Panc1 (cell line): ENCODE results near the gene GFOD2. TPM values are rescaled to one million over a fixed set of nuclear protein-coding genes. Genes with fewer than 3 reads are reported as not detected.

ENCODE experiments used
- ATAC-seq: fragments of 200-7000 bp; cut with Tn5 transposase; 2 replicates; pipeline ENCODE4 v1.9.1; 2020; ENCODE audit warnings: mild to moderate bottlenecking, moderate library complexity
- BruUV-seq: library from RNA; stranded (reverse); fragments of 400-500 nt; replicated peaks from 2 replicates; lab custom pipeline; 2021; lab: Mats Ljungman, UMichigan
- CTCF ChIA-PET: fragments of 300-600 bp; sonication (Branson Sonifier 250); formaldehyde crosslinking; loops from one replicate; lab custom pipeline; 2022; ENCODE audit warnings: antibody characterized with exemption; lab: Charles Lee
- POLR2A ChIA-PET: fragments of 300-600 bp; sonication (Branson Sonifier 250); formaldehyde crosslinking; loops from one replicate; lab custom pipeline; 2022; ENCODE audit warnings: antibody characterized with exemption; lab: Charles Lee
- DNase-seq: peaks from one replicate; pipeline ENCODE4 v3.0.0-alpha.2; 2010; ENCODE audit warnings: low read depth, low spot score
- H3K27ac ChIP-seq: 2 replicates; pipeline ENCODE4 v1.5.1; 2011; ENCODE audit warnings: mild to moderate bottlenecking, low read length, inconsistent platforms
- H3K27me3 ChIP-seq: fragments of 200-500 bp; sonication (Bioruptor generic); 2 replicates; pipeline ENCODE4 v1.6.0; 2014; ENCODE audit warnings: low read length, inconsistent platforms; ENCODE audit not compliant: control insufficient read depth, insufficient read depth
- H3K36me3 ChIP-seq: fragments of 200-500 bp; sonication (Bioruptor generic); 2 replicates; pipeline ENCODE4 v1.5.1; 2014; ENCODE audit warnings: inconsistent platforms, mild to moderate bottlenecking, low read length, moderate library complexity; ENCODE audit not compliant: control insufficient read depth, insufficient read depth
- H3K4me1 ChIP-seq: 2 replicates; pipeline ENCODE4 v1.5.1; 2011; ENCODE audit warnings: inconsistent platforms, mild to moderate bottlenecking, low read length, moderate library complexity; ENCODE audit not compliant: control insufficient read depth, insufficient read depth
- H3K4me3 ChIP-seq, 2 experiments: 2 replicates each; pipeline ENCODE4 v1.5.1; 2011 to 2012; ENCODE audit warnings: low read depth in 2 of 2, low read length in 2 of 2, mild to moderate bottlenecking in 2 of 2, inconsistent platforms in 1 of 2, moderate library complexity in 1 of 2
- H3K9me3 ChIP-seq: fragments of 200-500 bp; sonication (Bioruptor generic); 2 replicates; pipeline ENCODE4 v1.5.1; 2014; ENCODE audit warnings: low read depth, mild to moderate bottlenecking, inconsistent platforms, low read length, moderate library complexity; ENCODE audit not compliant: control insufficient read depth, insufficient read depth
- POLR2AphosphoS5 ChIP-seq: IDR thresholded peaks from 2 replicates; pipeline ENCODE4 v1.6.1; 2012; ENCODE audit warnings: mild to moderate bottlenecking, low read depth, low read length, moderate library complexity
- REST ChIP-seq, 2 experiments: IDR thresholded peaks; 2 replicates each; pipeline ENCODE4 v1.6.1; 2011 to 2012; ENCODE audit warnings: low read depth in 2 of 2, control low read depth in 1 of 2, low read length in 1 of 2, mild to moderate bottlenecking in 1 of 2, moderate library complexity in 1 of 2; ENCODE audit not compliant: insufficient read depth in 1 of 2
- SIN3A ChIP-seq: IDR thresholded peaks from 2 replicates; pipeline ENCODE4 v1.6.1; 2012; ENCODE audit warnings: low read depth, mild to moderate bottlenecking, low read length, moderate library complexity, borderline replicate concordance; ENCODE audit not compliant: insufficient read depth
- TCF7L2 ChIP-seq: IDR thresholded peaks from 2 replicates; pipeline ENCODE4 v1.6.1; 2011; ENCODE audit warnings: mild to moderate bottlenecking, low read depth, low read length, inconsistent platforms
- in situ Hi-C: cut with HindIII; loops from 2 replicates; pipeline ENCODE4 v1.10.0; 2016; ENCODE audit warnings: low sequenced_read_pairs, low pct_unique_long_range_greater_than_20kb
- intact Hi-C: fragments of 100-400 bp; cut with micrococcal nuclease; formaldehyde crosslinking; loops from one replicate; pipeline ENCODE4 v1.10.0; 2022; ENCODE audit not compliant: unreplicated experiment
- total RNA-seq: library from RNA; stranded (reverse); gene quantifications from one replicate; pipeline ENCODE4 v1.2.1, GENCODE V29; 2021; ENCODE audit not compliant: unreplicated experiment
- TF ChIP-seq, protein P1 (sequence below): fragments of 450-650 bp; IDR thresholded peaks from 2 replicates; pipeline ENCODE4 v1.5.1; 2017; ENCODE audit warnings: mild to moderate bottlenecking

GFOD2 gene
- total RNA-seq, 1 experiment from 2014 or later, result 15.1 TPM

DNA sequence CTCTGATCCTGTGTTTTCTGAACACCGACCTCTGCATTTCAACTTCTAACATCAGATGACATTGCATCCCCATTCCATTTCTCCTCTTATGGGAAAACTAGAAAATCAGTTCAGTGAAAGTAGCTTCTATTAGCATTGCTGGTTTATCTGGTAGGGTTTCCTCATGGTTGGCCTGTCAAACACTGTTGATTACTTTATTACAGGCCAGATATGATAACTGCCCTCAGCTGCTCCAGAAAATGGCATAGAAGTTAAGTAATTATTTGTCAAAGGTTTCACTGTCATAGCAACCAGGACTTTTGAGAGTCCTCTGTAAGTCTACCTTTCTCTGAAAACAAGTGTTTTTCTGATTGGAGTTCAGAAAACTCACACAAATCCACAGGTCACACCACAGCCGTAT lies 3.0 kb downstream of the GFOD2 start:
- Histone ChIP-seq H3K9me3 (no peaks in the 10 kb centered on the region), H3K4me3 (no peak overlapping the region), H3K36me3 (peaks cover 4% of the 10 kb centered on the region), H3K4me1 (peaks cover 6% of the 10 kb centered on the region), H3K27me3 (no peaks in the 10 kb centered on the region), H3K27ac (no peak overlapping the region)
- no TSS peak for BruUV-seq
- TF ChIP-seq REST (IDR thresholded peaks at IDR 0.05; ENCODE audit: insufficient read depth in 1 of 2, low read depth in 2 of 2, low read length in 1 of 2), result no peak
- TF ChIP-seq, protein P1, sequence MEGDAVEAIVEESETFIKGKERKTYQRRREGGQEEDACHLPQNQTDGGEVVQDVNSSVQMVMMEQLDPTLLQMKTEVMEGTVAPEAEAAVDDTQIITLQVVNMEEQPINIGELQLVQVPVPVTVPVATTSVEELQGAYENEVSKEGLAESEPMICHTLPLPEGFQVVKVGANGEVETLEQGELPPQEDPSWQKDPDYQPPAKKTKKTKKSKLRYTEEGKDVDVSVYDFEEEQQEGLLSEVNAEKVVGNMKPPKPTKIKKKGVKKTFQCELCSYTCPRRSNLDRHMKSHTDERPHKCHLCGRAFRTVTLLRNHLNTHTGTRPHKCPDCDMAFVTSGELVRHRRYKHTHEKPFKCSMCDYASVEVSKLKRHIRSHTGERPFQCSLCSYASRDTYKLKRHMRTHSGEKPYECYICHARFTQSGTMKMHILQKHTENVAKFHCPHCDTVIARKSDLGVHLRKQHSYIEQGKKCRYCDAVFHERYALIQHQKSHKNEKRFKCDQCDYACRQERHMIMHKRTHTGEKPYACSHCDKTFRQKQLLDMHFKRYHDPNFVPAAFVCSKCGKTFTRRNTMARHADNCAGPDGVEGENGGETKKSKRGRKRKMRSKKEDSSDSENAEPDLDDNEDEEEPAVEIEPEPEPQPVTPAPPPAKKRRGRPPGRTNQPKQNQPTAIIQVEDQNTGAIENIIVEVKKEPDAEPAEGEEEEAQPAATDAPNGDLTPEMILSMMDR, result no peak
- TF ChIP-seq SIN3A, result no peak
- TF ChIP-seq TCF7L2, result no peak
- no peak for TF ChIP-seq POLR2AphosphoS5
- no peak for ATAC-seq
- in situ Hi-C loops, result no loop called here
- intact Hi-C loops, result no loop called here
- ChIA-PET CTCF (no interaction called here), POLR2A (no interaction called here)
- DNase-seq, result no peak

DNA sequence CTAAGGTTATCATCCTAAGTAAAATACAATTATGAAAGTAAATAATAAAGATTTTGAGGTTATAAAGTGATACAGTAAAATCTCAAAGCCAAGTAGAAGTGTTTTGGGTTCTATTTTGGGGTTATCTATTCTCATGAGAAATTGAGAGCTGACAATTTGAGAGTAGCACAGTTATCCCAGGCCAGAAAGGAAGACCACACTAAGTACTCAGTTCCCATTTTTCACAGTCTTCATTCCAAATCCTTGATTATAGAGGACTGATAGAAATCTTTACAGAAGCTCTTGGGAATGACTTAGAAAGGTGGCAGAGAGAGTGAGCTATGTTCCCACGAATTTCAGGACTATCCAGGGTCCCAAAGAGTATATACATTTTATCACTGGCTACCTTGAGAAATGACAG lies 4.6 kb downstream of the GFOD2 start:
- in situ Hi-C loops (no loop called here), intact Hi-C loops (no loop called here)
- no peaks in the 10 kb centered on the region for H3K27me3 ChIP-seq
- H3K36me3 ChIP-seq, result peaks cover 4% of the 10 kb centered on the region
- no peaks in the 10 kb centered on the region for H3K4me1 ChIP-seq
- BruUV-seq, result no TSS peak
- ATAC-seq (no peak), DNase-seq (no peak)
- H3K4me3 ChIP-seq, result no peak overlapping the region
- TF ChIP-seq TCF7L2 (no peak), POLR2AphosphoS5 (no peak), REST (IDR thresholded peaks at IDR 0.05; ENCODE audit: insufficient read depth in 1 of 2, low read depth in 2 of 2, low read length in 1 of 2) (no peak)
- H3K9me3 ChIP-seq, result no peaks in the 10 kb centered on the region
- POLR2A ChIA-PET, result interaction anchor here (0.7 kb wide), 2 partner anchors 39 to 181 kb away, joined by 3 to 11 read pairs; no protein-coding TSS in a partner anchor
- CTCF ChIA-PET, result no interaction called here
- H3K27ac ChIP-seq, result no peak overlapping the region
